IPS DF 6.9 (cell line): ENCODE measurements around the gene HRH3.

Experiments
- DNase-seq: peaks from one replicate; pipeline ENCODE4 v3.0.0-alpha.2; 2013; ENCODE audit warnings: low read depth, low spot score
- H3K27ac ChIP-seq: one replicate; pipeline ENCODE4 v1.5.1; 2013; ENCODE audit warnings: low read length, control low read depth
- H3K27me3 ChIP-seq: 2 replicates; pipeline ENCODE4 v1.6.1; 2013; ENCODE audit warnings: mild to moderate bottlenecking, low read length; ENCODE audit not compliant: control insufficient read depth, insufficient read depth
- H3K36me3 ChIP-seq: 2 replicates; pipeline ENCODE4 v1.6.1; 2013; ENCODE audit warnings: low read length; ENCODE audit not compliant: control insufficient read depth, insufficient read depth
- H3K4me1 ChIP-seq: 2 replicates; pipeline ENCODE4 v1.6.1; 2013; ENCODE audit warnings: low read length; ENCODE audit not compliant: control insufficient read depth, insufficient read depth
- H3K4me3 ChIP-seq: 2 replicates; pipeline ENCODE4 v1.5.1; 2013; ENCODE audit warnings: mild to moderate bottlenecking, low read length
- H3K9me3 ChIP-seq: 2 replicates; pipeline ENCODE4 v1.6.1; 2013; ENCODE audit warnings: low read length, inconsistent platforms; ENCODE audit not compliant: control insufficient read depth, insufficient read depth
- WGBS: extraction: QIAGEN DNeasy Blood & Tissue Kit; methylation state at CpG from one replicate; pipeline ENCODE4 v1.1.7; 2013; ENCODE audit warnings: mixed read lengths, missing lambda C conversion rate; ENCODE audit not compliant: insufficient read length, insufficient coverage; 5-methylcytosine and 5-hydroxymethylcytosine counted together

Gene HRH3

DNA sequence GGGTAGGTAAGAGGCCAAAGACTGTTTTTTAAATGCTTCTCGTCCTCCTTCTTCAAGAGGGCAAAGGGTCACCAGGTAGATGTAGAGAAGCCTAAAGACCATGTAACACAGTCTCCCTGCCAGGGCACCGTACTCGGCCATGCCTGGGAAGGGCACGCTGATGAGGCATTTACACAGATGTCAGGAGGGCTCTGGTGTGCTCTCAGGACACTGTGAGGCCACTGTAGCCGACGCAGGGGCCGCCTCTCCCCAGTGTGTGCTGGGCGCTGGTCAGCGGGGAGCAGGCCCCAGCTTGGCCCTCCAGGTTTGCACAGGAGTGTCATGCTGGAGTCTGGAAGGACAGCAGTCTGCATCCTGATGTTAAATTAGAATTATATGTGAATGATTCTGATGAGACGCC is 44.4 kb downstream of the HRH3 start:
- no CpG with 5 or more reads among the region's 10 CpGs for WGBS
- no peak for DNase-seq
- Histone ChIP-seq H3K9me3 (no peaks in the 10 kb centered on the region), H3K4me3 (no peak overlapping the region), H3K4me1 (no peaks in the 10 kb centered on the region; the same call in 1 of the 2 replicates), H3K27me3 (no peaks in the 10 kb centered on the region), H3K27ac (no peak overlapping the region), H3K36me3 (peaks cover 7% of the 10 kb centered on the region)

DNA sequence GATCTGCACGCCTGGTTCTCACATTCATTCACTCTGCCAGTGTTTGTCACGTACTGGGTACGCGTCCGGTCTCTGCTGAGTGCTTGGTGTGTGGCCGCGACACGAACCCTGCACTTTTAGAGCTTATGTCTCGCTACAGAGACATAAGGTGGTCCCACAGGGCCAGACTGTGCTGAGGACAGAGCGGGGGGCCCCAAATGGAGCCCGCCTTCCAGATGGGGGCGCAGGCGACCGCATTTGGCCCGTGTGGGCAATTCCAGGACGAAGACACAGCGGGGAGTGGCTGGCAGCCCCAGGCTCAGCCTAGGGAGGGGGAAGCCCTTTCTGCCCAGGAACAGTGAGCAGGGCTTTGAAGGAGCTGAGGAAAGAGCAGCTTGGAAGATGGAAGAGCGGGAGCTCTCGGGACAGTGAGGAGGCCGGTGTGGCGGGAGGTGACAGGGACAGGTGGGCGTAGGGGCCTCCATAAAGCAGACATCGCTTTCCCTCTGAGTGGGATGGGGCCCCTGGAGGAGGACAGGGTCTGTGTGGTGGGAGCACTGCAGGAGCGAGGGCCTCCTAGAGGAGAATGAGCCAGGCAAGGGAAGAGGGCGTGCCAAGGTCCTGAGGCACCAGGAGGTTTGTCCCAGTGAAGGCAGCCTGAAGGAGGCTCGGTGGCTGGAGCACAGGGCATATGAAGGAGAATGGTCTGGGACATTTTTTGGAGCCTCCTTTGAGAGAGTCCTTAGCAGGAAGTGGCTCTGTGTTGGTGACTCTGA is 45.0 kb downstream of the HRH3 start:
- H3K9me3 ChIP-seq: no peaks in the 10 kb centered on the region
- DNase-seq: no peak
- H3K27me3 ChIP-seq: no peaks in the 10 kb centered on the region
- H3K4me1 ChIP-seq: no peaks in the 10 kb centered on the region; the same call in 1 of the 2 replicates
- no CpG with 5 or more reads among the region's 26 CpGs for WGBS
- no peak overlapping the region for H3K27ac ChIP-seq
- peaks cover 7% of the 10 kb centered on the region for H3K36me3 ChIP-seq
- no peak overlapping the region for H3K4me3 ChIP-seq

DNA sequence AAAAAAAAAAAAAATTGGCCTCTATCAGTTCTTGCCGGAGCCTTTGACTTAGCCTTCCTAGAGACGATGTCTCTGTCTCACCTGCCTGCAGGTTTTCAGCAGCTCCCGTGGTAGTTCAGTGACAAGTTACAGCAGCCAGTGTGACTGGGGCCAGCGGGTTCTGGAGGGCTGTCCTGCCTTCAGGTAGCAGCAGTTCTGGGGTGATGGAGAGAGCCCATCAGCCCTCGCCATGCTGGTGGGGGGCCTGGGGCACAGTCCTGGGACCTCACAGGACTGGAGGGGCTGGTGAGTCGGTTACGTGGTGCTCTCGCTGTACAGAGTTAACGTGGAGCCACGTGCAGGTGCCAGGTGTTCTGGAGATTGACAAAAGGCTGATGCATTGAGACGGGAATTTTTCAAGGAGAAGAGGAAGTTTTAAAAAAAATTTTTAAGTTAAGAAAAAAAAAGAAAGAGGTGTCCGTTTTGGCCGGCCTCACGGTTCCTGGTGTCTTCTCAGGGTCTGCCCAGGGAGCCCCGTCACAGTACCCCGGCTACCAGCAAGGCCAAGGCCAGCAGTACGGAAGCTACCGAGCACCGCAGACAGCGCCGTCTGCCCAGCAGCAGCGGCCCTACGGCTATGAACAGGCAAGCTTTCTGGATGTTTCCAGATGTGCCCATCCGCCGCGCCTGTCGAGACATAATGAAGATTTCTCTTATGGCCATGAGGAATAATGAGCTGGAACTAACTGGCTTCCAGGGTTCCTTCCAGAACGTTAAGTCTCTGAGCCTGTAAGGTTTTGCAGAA is 45.9 kb downstream of the HRH3 start:
- H3K36me3 ChIP-seq: peaks cover 10% of the 10 kb centered on the region

DNA sequence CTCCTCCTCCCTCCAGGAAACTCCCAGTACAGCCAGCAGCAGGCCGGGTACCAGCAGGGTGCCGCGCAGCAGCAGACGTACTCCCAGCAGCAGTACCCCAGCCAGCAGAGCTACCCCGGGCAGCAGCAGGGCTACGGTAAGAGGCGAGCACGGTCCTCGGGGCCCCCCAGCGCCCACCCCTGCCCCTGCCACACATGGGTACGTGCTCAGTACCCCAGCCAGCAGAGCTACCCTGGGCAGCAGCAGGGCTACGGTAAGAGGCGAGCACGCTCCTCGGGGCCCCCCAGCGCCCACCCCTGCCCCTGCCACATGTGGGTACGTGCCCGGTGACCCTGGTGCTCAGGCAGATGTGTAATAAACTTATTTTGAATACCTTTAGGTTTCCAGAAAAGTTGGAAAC is 47.4 kb downstream of the HRH3 start:
- Histone ChIP-seq H3K36me3 (peaks cover 12% of the 10 kb centered on the region), H3K9me3 (no peaks in the 10 kb centered on the region), H3K4me3 (no peak overlapping the region), H3K27ac (no peak overlapping the region), H3K27me3 (no peaks in the 10 kb centered on the region), H3K4me1 (no peaks in the 10 kb centered on the region; the same call in 1 of the 2 replicates)
- no CpG with 5 or more reads among the region's 18 CpGs for WGBS
- no peak for DNase-seq

More for the DNA sequence above, 45.9 kb downstream of the HRH3 start:
- no peak for DNase-seq
- Histone ChIP-seq H3K27ac (no peak overlapping the region), H3K27me3 (no peaks in the 10 kb centered on the region), H3K4me3 (no peak overlapping the region), H3K4me1 (no peaks in the 10 kb centered on the region; the same call in 1 of the 2 replicates), H3K9me3 (no peaks in the 10 kb centered on the region)
- 100% methylated on average over 3 of the region's 28 CpGs for WGBS

DNA sequence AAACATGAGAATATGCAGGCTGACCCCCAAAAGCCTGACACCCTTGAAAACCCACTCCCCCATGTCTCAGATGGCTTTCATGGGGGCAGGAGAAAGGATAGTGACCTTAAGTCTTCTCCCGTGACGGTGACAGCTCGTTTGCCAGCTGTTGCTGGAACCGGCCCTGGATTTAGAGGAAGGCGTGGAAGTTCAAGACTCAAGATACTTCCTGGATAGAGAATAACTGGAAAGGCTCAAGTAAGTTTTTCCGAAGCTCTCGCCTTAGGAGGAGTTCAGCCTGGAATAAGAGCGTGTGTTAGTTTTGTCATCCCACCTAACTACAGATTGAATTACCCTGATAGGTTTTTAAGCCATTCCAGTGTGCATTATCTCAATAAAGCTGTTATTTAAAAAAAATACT is 48.8 kb downstream of the HRH3 start:
- Histone ChIP-seq H3K27me3 (no peaks in the 10 kb centered on the region), H3K4me1 (no peaks in the 10 kb centered on the region; the same call in 1 of the 2 replicates), H3K4me3 (no peak overlapping the region), H3K9me3 (no peaks in the 10 kb centered on the region), H3K27ac (no peak overlapping the region), H3K36me3 (peaks cover 15% of the 10 kb centered on the region)
- WGBS: no CpG with 5 or more reads among the region's 8 CpGs
- no peak for DNase-seq

DNA sequence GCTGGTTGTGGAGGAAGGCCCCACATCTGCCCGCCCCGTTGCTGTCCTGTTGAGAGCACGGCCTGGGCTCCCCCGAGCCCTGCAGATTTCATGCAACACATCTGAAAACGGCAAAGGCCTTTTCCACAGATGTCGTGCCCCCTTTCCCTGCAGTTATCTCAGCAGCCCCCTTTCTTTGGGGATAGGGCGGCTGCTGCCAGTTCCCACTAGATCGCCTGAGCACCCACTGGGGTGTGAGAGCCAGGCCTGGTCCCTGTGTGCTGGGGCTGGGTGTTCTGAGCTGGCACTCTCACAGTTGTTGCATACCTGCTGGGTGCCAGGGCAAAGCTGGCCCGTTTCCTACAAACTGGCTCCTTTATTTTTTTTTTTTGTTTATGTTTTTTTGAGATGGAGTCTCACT is 49.5 kb downstream of the HRH3 start:
- no peak for DNase-seq
- no peak overlapping the region for H3K27ac ChIP-seq
- WGBS: no CpG with 5 or more reads among the region's 9 CpGs
- H3K9me3 ChIP-seq: no peaks in the 10 kb centered on the region
- H3K27me3 ChIP-seq: no peaks in the 10 kb centered on the region
- H3K4me3 ChIP-seq: no peak overlapping the region
- peaks cover 22% of the 10 kb centered on the region for H3K36me3 ChIP-seq
- H3K4me1 ChIP-seq: no peaks in the 10 kb centered on the region; the same call in 1 of the 2 replicates

DNA sequence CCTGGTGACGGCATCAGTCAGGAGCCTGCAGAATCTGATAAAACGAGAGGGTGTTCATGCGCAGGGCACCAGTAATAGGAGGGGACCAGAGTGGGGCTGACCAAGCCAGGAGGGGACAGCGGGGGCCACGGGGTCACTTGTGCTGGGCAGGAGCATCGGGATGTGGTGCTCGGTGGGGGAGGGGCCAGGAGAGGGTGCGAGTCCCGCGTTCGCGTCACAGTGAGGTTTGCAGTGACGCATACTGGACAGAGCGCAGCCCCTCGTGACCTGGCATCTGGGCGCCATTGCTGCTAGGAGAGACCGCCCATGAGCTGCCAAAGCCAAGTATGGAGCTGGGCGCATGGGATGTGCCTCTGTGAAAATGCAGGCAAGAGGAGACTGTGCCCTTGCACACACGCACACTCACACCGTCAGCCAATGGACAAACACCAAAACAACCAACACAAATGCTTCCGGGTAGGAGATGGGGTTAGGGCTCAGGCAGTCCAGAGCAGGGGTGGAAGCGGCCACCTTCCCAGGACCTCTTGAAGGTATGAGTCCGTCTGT is 51.1 kb downstream of the HRH3 start:
- peaks cover 1% of the 10 kb centered on the region; the same call in 1 of the 2 replicates for H3K4me1 ChIP-seq
- H3K36me3 ChIP-seq: peaks cover 37% of the 10 kb centered on the region
- H3K27ac ChIP-seq: no peak overlapping the region
- no peaks in the 10 kb centered on the region for H3K9me3 ChIP-seq
- WGBS: no CpG with 5 or more reads among the region's 23 CpGs
- no peak for DNase-seq
- H3K4me3 ChIP-seq: no peak overlapping the region
- H3K27me3 ChIP-seq: no peaks in the 10 kb centered on the region

DNA sequence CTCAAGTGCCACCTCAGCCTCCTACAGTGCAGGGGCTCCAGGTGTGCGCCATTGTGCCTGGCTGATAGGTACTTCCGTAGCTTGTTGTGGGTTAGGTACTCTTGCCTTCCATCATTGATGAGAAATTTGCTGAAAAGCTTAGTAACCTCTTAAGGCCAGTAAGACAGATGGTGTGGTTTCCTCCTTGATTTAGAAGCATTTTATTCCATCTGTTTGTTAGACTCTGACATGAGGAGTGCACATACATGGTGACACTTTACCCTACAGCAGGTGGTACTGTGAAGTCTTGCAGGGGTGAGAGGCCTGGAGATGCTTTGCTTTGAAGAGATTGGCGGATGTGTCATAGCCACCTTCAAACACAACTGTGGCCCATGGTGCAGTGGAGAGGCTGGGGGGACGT is 52.0 kb downstream of the HRH3 start:
- Histone ChIP-seq H3K9me3 (no peaks in the 10 kb centered on the region), H3K36me3 (peaks cover 45% of the 10 kb centered on the region), H3K4me1 (peaks cover 1% of the 10 kb centered on the region; the same call in 1 of the 2 replicates), H3K4me3 (no peak overlapping the region), H3K27ac (no peak overlapping the region), H3K27me3 (no peaks in the 10 kb centered on the region)
- DNase-seq: no peak
- no CpG with 5 or more reads among the region's 4 CpGs for WGBS

DNA sequence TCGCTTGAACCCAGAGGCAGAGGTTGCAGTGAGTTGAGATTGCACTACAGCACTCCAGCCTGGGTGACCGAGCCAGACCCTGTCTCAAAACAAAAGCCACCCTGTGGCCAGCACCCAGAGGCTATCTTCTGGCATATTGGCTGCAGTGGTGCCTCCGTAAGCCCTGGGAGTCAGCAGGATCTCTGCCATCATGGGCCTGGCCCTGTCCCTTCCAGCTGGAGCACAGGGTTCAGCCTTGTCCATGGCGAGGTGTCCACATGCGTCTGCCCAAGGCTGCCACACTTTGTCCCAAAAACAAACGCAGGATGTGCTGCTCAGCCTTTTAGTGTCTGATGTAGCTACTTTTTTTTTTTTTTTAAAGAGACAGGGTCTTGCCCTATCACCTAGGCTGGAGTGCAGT is 52.6 kb downstream of the HRH3 start:
- no peak for DNase-seq
- no peaks in the 10 kb centered on the region for H3K27me3 ChIP-seq
- H3K36me3 ChIP-seq: peaks cover 51% of the 10 kb centered on the region
- H3K4me3 ChIP-seq: no peak overlapping the region
- H3K4me1 ChIP-seq: peaks cover 1% of the 10 kb centered on the region; the same call in 1 of the 2 replicates
- H3K9me3 ChIP-seq: no peaks in the 10 kb centered on the region
- WGBS: no CpG with 5 or more reads among the region's 6 CpGs
- H3K27ac ChIP-seq: no peak overlapping the region

DNA sequence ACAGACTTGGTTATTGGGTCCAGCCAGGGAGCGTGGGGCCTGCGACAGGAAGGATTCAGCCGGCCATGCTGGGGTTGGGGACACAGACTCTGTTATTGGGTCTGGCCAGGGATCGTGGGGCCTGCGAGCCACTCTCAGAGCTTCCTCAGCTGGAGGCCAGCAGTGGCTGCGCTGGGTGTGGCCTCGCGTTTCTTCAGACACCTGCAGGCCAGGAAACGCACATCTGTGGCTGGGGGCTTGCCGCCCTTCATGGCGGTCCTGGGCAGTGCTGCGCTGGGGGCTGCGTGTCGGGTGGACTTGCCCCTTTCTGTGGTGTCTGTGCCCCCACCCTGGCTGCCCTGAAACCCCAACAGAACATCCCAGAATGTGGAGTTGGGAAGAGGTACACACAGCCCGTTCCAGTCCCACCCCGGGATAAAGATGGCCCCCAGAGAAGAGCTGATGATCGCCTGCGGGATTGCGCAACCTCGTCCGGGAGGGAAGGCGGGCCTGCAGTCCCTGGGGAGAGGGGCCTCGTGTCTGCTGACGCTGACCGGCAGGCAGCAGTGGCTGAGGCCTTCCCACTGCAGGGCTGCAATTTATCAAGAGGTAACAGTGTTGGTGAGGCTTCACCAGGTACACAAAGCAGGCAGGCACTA is 54.2 kb downstream of the HRH3 start:
- WGBS: no CpG with 5 or more reads among the region's 25 CpGs
- no peaks in the 10 kb centered on the region for H3K9me3 ChIP-seq
- H3K4me1 ChIP-seq: peaks cover 1% of the 10 kb centered on the region; the same call in 1 of the 2 replicates
- H3K27me3 ChIP-seq: no peaks in the 10 kb centered on the region
- H3K4me3 ChIP-seq: no peak overlapping the region
- H3K27ac ChIP-seq: no peak overlapping the region
- no peak for DNase-seq
- H3K36me3 ChIP-seq: peaks cover 59% of the 10 kb centered on the region
